Embryonic facial prominence (tissue), 1 donor: ENCODE results near the gene THRAP3.
"Not testable (repeated sequence)": the region's sequence is repeated elsewhere in the genome, so short reads cannot be mapped to it uniquely, and the experiment has no call there.

Experiments
- DNase-seq: peaks from one replicate; pipeline ENCODE4 v3.0.0-alpha.2; 2016; ENCODE audit errors: extremely low spot score

The THRAP3 gene

DNA sequence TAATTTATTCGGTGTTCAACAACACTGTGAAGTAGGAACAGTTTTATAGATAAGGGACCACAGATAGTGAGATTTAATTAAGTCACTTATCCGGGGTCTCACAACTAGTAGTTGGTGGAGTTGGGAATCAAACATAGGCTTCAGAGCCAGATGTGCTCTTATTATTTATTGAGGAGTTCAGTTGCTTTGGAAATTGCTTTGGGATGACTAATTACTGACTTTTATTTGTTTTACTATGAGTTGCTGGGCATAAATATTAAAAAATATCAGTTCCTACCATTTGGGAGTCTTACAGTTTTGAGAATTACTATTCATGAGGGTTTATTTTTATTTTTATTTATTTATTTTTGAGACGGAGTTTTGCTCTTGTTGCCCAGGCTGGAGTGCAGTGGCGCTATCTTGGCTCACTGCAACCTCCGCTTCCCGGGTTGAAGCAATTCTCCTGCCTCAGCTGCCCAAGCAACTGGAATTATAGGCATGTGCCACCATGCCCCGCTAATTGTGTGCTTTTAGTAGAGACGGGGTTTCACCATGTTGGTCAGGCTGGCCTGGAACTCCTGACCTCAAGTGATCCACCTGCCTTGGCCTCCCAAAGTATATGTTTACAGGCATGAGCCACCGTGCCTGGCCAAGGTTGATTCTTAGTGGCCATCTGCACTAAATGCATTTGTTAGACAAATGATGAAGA is 27.7 kb downstream of the THRAP3 start:
- no peak for DNase-seq

GRCh38 chr1:36252482-36252824 is 28.2 kb downstream of the THRAP3 start:
- not testable (repeated sequence) for DNase-seq

DNA sequence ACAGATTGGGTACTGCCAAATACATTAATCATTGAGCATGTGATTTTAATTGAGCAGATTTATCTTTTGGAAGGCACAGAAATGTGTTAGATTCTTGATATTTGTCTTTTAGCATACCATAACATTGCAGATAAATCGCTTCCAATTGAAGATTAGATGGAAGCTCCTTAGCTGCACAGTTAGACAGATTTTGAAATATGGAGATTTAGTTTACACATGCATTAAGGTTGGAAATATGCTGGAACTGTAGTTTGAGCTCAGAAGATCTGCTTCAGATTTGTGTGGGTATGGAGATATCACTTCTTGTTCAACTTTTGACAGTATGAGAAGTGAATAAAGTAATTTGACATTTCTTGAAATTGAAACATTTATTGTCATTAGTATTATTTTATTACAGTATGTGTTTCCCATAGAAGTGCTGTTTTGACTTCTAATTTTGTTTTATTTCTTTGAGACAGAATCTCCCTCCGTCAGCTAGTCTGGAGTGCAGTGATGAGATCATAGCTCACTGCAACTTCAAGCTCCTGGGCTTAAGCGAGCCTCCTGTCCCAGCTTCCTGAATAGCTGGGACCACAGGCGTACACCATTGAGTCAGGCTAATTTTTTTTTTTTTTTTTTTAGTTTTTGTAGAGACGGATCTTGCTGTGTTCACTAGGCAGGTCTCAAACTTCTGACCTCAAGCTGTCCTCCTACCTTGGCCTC is 29.1 kb downstream of the THRAP3 start:
- DNase-seq: no peak

DNA sequence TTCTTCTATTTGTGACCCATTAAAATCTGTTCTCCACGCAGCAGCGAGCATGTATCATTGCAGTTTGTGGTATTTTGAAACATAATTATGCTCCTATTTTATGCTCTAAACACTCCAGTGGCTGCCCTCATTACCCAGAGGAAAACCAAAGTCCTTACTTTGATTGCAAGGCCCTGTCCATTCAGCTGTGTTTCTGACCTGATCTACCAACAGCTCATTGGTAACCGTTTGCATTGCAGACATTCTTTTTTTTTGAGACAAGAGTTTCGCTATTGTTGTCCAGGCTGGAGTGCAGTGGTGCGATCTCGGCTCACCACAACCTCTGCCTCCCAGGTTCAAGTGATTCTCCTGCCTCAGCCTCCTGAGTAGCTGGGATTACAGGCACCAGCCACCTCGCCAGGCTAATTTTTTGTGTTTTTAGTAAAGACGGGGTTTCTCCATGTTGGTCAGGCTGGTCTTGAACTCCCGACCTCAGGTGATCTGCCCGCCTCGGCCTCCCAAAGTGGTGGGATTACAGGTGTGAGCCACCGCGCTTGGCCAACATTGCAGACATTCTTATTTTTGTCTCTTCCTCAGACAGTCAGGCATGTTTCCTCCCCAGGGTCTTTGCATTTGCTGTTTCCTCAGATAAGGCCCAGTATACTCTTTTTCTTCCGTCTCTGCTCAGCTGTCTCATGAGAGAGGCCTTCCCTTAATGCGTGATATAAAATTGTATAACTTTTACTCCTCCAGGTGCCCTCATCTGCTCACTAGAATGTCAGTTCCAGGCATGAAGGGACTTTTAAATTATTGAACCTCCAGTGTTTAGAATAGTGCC is 32.5 kb downstream of the THRAP3 start:
- DNase-seq: no peak

DNA sequence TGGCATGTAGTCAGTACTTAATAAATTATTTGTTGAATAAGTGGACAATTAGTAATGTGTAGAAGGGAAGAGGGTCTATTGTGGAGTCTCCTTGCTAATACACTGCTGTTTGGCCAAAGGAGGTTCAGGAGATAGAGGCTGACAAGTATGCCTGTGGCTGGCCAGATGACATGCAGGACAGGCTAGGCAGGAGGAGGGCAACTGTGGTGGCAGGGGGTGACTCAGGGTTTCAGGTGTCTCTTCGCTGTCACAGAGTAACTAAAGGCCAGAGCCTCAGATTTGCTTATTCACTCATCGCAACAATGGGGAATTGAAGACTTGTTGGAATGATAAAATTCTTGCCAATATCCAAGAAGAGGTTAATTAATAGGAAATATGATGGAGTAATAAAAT is 33.1 kb downstream of the THRAP3 start:
- DNase-seq: no peak

DNA sequence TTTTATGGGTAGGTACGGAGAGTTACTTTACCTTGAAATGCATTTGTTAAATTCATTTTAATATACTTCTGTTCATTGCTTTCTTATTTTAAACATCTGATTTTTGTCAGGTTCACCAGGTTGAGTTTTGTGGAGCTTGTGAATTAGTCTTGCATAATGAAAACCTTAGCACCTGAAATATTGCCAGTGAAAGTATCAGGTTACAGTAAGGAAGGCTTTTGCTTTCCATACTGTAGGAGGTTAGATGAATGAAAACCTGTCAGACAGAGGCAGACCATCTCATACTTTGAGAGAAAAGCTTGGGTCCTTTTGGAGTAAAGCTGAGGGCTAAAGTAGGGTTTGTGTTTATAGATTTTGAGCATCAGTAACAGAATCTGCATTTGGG is 34.7 kb downstream of the THRAP3 start:
- no peak for DNase-seq

DNA sequence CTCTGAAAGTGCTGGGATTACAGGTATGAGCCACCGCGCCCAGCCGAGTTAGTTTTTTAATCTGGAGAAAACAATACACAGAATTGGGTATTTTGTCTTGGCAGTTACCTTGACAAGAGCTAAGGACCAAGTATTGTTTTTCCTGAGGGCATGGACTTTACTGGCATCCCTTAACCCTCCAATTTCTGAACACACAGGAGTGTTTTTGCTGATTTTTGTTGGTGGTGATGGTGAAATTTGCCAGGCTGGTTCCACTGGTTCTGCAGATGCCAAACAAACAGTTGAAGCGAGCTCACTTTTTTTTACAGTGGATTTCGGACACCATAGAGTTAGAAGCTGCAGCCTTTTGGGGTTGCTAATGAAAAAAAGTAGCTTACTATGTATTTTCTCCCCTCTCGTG is 44.7 kb downstream of the THRAP3 start:
- no peak for DNase-seq

DNA sequence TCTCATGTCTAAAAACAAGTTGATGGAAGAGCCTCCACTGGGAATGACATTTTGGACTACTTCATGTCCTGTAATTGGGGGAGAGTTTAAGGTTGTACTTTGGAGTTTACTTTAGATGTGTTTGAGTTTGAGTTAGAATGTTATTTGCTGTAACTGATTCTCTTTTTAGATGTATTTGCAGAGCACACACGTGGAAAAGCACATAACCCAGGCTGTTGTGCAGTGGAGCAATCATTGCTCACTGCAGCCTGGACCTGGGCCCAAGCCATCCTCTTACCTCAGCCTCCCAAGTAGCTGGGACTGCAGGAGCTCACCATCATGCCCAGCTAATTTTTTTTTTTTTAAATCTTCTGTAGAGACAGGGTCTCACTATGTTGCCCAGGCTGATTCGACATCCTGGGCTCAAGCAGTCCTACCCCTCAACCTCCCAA is 45.2 kb downstream of the THRAP3 start:
- DNase-seq: no peak

DNA sequence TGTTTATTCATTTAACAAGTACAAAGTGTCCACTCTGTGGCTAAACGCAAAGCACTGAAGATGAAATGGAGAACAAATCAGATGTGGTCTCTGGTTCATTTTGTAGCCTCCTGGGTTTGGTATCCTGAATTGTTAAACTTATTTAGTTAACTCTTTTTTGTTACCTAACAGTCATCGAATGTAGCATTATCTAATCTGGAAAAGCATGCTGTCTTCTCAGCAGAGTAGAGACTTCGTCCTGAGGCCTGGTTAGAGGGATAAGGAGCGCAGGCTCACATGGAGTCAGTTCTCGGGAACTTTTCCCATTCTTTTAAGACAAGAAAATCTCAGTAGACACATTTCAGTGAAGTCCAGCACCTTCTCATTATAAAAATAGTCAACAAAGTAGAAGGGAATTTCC is 48.8 kb downstream of the THRAP3 start:
- no peak for DNase-seq

DNA sequence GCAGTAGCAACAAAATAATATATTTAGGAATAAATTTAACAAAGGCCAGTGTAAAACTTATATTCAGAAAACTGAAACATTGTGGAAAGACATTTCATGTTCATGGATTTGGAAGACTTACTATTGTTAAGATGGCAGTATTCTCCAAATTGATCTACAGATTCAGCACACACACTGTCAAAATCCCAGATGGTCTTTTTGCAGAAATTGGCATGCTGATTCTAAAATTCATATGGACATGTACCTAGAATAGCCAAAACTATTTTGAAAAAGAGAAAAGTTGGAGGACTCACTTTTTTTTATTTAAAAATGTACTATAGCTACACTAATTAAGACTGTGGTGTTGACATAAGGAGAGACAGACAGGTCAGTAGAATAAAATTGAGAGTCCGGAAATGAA is 50.0 kb downstream of the THRAP3 start:
- DNase-seq: no peak

DNA sequence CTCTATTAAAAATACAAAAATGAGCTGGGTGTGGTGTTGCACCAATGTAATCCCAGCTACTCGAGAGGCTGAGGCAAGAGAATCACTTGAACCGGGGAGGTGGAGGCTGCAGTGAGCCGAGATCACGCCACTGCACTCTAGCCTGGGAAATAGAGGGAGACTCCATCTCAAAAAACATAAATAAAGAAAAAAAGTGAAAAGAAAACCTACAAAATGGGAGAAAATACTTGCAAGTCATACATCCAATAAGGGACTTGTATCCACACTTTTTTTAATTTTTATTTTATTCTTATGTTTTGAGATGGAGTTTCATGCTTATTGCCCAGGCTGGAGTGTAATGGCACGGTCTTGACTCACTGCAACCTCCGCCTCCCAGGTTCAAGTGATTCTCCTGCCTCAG is 52.4 kb downstream of the THRAP3 start:
- DNase-seq: no peak

GRCh38 chr1:36279110-36279788 is 55.0 kb downstream of the THRAP3 start:
- DNase-seq: no peak

DNA sequence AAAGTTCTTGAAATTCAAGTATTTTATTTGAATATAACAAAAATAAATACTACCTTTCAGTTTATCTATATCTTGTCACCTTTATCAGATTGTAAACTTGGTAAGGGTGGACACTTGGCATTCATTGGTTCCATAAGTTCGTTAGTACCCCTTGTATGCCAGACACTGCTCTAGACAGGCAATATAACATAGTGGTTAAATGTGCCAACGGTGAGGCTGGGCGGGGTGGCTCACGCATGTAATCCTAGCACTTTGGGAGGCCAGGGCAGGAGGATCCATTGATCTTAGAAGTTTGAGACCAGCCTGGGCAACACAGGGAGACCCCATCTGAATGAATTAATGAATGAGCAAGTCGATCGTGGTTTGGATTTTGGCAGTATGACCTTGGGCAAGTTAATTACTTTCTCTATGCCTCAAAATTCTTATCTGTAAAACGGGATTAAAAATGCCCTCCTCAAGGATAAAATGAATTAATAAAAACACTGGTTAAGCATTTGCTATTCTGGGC is 55.6 kb downstream of the THRAP3 start:
- no peak for DNase-seq

- no peak for DNase-seq
These were observed 59.8 kb downstream of the THRAP3 start for GRCh38 chr1:36284061-36284460.

DNA sequence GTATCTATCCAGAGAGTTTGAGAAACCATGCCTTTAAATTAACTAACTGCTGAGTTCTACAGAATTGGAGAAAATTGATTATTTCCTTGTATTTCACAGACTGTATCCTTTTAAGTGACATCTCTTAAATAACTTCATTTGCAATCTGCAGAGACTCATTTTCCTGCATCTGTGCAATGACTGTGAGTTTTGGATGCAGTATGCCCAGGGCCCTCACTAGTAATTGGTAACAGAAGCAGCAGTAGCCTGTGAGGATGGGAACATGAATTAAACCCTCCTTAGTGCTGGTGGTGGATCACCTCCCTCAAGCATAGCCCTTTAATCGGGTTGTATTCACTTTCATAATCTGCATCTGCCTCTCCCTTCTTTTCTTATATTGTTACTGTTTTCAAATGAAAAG is 60.3 kb downstream of the THRAP3 start:
- DNase-seq: no peak

DNA sequence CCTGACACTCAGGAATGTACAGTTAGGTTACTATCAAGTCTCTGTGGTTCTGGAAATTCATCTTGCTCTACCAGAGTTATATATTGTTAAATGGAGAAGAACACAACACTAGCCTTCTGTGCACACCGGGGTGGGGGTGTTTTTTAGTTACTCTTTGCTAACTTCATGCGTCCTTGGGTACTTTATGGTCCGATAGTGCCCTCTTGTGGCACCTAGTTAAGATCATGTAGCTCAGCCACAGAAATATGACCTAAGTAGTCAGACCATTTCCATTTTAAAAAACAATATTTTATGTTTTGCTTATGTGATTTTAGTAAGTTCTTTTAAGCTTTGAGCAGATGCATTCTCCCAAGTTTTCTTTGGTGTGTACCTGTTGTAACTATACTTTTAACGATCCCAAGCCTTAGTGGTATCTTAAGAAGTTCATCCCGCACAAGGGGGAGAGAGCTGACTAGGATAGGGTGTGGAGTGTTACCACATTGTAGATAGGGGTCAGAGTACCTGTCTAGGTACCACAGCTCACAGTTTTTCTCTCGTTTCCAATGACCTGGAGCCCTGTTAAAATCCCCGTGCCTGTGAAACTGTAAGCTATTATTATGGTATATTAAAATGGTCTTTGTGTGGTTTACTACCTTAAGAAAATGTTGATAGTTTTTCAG is 61.3 kb downstream of the THRAP3 start:
- DNase-seq: peak; percentile 72

DNA sequence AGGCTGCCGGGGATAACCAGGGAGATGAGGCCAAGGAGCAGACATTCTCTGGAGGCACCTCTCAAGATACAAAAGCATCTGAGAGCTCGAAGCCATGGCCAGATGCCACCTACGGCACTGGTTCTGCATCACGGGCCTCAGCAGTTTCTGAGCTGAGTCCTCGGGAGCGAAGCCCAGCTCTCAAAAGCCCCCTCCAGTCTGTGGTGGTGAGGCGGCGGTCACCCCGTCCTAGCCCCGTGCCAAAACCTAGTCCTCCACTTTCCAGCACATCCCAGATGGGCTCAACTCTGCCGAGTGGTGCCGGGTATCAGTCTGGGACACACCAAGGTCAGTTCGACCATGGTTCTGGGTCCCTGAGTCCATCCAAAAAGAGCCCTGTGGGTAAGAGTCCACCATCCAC is 62.6 kb downstream of the THRAP3 start:
- no peak for DNase-seq

DNA sequence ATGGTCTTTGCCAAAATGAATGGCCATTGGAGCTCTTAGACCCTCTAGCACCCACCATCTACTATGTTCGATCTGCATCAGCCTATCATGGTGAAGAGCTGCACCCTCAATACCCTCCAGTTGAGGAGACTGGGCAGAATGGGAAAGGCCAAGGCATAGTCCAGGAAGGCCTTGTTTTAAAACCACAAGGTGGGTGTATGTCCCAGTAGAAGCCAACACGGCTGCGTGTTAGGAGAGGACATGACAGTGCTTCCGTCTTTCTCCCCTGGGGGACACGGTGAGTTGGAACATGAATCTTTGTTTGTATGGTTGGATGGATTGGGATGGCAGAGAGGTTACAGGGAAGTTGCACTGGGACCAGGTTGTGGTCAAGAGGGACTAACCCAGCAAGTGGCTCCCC is 63.4 kb downstream of the THRAP3 start:
- DNase-seq: no peak

DNA sequence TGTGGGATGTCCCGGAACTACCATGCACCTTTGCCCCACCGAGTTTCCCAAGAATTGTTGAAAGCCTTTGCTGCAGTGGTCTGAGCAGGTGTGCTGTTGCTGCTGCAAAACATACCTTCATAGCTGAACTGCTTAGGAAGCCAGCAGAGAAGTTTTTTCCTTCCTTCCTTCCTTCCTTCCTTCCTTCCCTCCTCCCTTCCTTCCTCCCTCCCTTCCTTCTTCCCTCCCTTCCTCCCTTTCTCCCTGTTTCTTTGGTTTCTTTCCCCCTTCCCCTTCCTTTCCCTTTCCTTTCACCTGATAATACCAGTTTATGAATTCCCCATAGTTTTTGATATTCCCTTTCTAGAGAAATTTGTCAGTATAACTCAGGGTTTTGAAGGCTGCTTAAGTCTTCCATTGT is 71.1 kb downstream of the THRAP3 start:
- DNase-seq: no peak

GRCh38 chr1:36297062-36297461 is 72.8 kb downstream of the THRAP3 start:
- no peak for DNase-seq

DNA sequence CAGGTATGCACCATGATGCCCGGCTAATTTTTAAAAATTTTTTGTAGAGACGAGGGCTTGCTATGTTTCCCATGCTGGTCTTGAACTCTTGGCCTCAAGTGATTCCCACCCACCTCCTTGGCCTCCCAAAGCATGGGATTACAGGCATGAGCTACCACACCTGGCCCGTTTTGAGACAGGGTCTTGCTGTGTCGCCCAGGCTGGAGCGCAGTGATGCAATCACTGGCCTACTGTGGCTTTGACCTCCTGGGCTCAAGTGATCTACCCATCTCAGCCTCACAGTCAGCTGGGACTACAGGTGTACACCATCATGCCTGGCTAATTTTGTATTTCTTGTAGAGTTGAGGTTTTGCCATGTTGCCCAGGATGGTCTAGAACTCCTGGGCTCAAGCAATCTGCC is 74.4 kb downstream of the THRAP3 start:
- DNase-seq: no peak

GRCh38 chr1:36300526-36300925 is 76.3 kb downstream of the THRAP3 start:
- DNase-seq: no peak
